ENCODE results near the gene FEZF2. TPM values are rescaled to one million over a fixed set of nuclear protein-coding genes. Genes with fewer than 3 reads are reported as not detected.

FEZF2 gene
- total and polyA plus RNA-seq, 2 of the 8 experiments (the other 6 are each of a cell fraction or from before 2014, with no cell fraction given): 0.06 TPM; not detected in 1

DNA sequence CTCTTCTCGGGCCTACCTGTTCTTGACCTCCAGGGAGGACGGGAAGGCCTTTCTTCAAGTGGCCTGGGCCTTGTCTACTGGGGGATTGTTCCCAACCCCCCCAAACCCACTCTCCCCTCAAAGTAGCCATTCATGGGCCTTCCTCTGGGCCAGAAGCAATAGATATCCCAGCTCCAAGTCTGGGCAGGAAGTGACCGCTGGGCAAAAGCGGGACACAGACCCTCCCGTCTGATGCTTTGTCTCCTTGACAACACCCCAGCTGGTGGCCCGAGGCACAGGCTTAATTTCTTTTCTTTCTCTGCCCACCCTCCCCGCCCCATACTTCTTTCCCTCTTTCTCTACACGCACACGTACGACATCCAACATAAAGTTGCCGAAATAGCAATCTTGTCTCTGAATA lies 41.4 kb upstream of the FEZF2 start:
- no peak overlapping the region; the same call in 1 of the 2 replicates for H2BK5ac ChIP-seq (ENCODE audit: low read depth, low read length)
- no peaks in the 10 kb centered on the region for H4K20me1 ChIP-seq (replicated peaks in 1 of 2; ENCODE audit: control insufficient read depth in 1 of 2, insufficient read depth in 2 of 2, low read length in 2 of 2)
- POLR2A ChIA-PET (ENCODE audit: partially characterized antibody): interaction anchor here (1.1 to 1.6 kb wide), 5 partner anchors 17 to 63 kb away, joined by 3 to 7 read pairs (median 3); no protein-coding TSS in a partner anchor
- H3K4me1 ChIP-seq (replicated peaks in 1 of 4; ENCODE audit: control insufficient read depth in 3 of 4, insufficient read depth in 4 of 4, low read length in 3 of 4): peaks cover 5 to 19% (median 10%) of the 10 kb centered on the region in 4 experiments
- TF ChIP-seq EP300 (IDR thresholded peaks at IDR 0.05; ENCODE audit: borderline replicate concordance in 1 of 2, low read depth in 2 of 2, low read length in 2 of 2): 0 out of 3 replicates have a peak, but pooled peaks of 1 of the 2 experiments have one; percentile 20
- TF ChIP-seq GABPA (IDR thresholded peaks at IDR 0.05; ENCODE audit: borderline replicate concordance, insufficient read depth, low read length): no peak
- no peak overlapping the region for H3K23ac ChIP-seq (ENCODE audit: insufficient read length)
- H4K91ac ChIP-seq (replicated peaks; ENCODE audit: insufficient read length, low read length): no peak overlapping the region
- H3K9ac ChIP-seq (replicated peaks in 1 of 4; ENCODE audit: extremely low read depth in 1 of 4, low read depth in 3 of 4, low read length in 3 of 4): no peak overlapping the region
- no peak overlapping the region for H3K27ac ChIP-seq (ENCODE audit: low read depth, low read length)
- H4K5ac ChIP-seq (ENCODE audit: insufficient read length, low read depth, low read length): no peak overlapping the region
- 18% methylated on average over 9 of the region's 11 CpGs; no CpG with 5 or more reads in 1 of the 2 experiments for WGBS, 2 experiments (ENCODE audit: extremely low coverage in 1 of 2, insufficient coverage in 1 of 2, insufficient read length in 1 of 2, insufficient replicate concordance in 2 of 2, low coverage in 1 of 2, low lambda C conversion rate in 2 of 2, missing lambda C conversion rate in 1 of 2)
- peaks cover 4% of the 10 kb centered on the region; the same call in 1 of the 2 replicates for H3K23me2 ChIP-seq (ENCODE audit: low read depth, low read length)
- FAIRE-seq (peak; percentile 24), DNase-seq (ENCODE audit: low read depth in 1 of 2, low spot score in 2 of 2) (peak in 1 of 2 experiments; percentile 59)
- H3K4me3 ChIP-seq (ENCODE audit: extremely low read depth in 1 of 4, insufficient read depth in 2 of 4, low read depth in 3 of 4, low read length in 4 of 4): peak overlapping the region in 3 of 4 experiments; percentile 22 to 55 (median 34); a peak in 4 of 8 replicates
- H2BK12ac ChIP-seq (ENCODE audit: low read depth, low read length): no peak overlapping the region
- no peaks in the 10 kb centered on the region for H3K9me3 ChIP-seq (ENCODE audit: insufficient read depth in 2 of 2, low read depth in 1 of 2, low read length in 1 of 2)
- no peak overlapping the region for H3K56ac ChIP-seq (replicated peaks; ENCODE audit: insufficient read length, low read depth, low read length)
- peak overlapping the region; percentile 23; the same call in 1 of the 2 replicates for H2BK20ac ChIP-seq (ENCODE audit: low read length)
- H3K79me1 ChIP-seq (ENCODE audit: low read depth, low read length): no peaks in the 10 kb centered on the region
- H3K18ac ChIP-seq (ENCODE audit: extremely low read depth, low read length): no peak overlapping the region
- H3K36me3 ChIP-seq (ENCODE audit: control insufficient read depth in 2 of 4, insufficient read depth in 4 of 4, low read length in 3 of 4): no peaks in the 10 kb centered on the region
- H2BK15ac ChIP-seq (ENCODE audit: low read length): no peak overlapping the region
- no peak overlapping the region for H4K8ac ChIP-seq (ENCODE audit: extremely low read depth, insufficient read depth, low read length)
- H2AFZ ChIP-seq (ENCODE audit: low read length): no peak overlapping the region
- CTCF ChIA-PET (ENCODE audit: partially characterized antibody): interaction anchor here (0.8 to 1.8 kb wide), 7 partner anchors 9 to 146 kb away, joined by 3 to 11 read pairs (median 5); no protein-coding TSS in a partner anchor
- H2AK5ac ChIP-seq (ENCODE audit: low read depth, low read length): no peak overlapping the region
- no peak overlapping the region for H3K14ac ChIP-seq (ENCODE audit: insufficient read length)
- H2BK120ac ChIP-seq (replicated peaks; ENCODE audit: low read depth, low read length): no peak overlapping the region
- no peaks in the 10 kb centered on the region for H3K79me2 ChIP-seq (ENCODE audit: control insufficient read depth in 1 of 2, insufficient read depth in 2 of 2, low read length in 2 of 2)
- H3K4me2 ChIP-seq (ENCODE audit: insufficient read depth in 1 of 2, low read depth in 2 of 2, low read length in 2 of 2): peak overlapping the region; percentile 52 to 66
- H3K4ac ChIP-seq (replicated peaks; ENCODE audit: insufficient read length, low read depth, low read length): no peak overlapping the region
- peaks cover 0 to 29% (median 12%) of the 10 kb centered on the region in 4 experiments; a peak in 3 of 7 replicates for H3K27me3 ChIP-seq (replicated peaks in 1 of 4; ENCODE audit: control insufficient read depth in 3 of 4, extremely low read depth in 1 of 4, insufficient read depth in 3 of 4, low read length in 3 of 4)
